ENCODE data around the gene GPATCH3.

GPATCH3 gene

GRCh38 chr1:26844424-26845196 lies 55.7 kb downstream of the GPATCH3 start:
- DNase-seq (ENCODE audit: low spot score): no peak
